Measurements from ENCODE around the gene YAF2.

Gene YAF2

GRCh38 chr12:42144408-42145196 lies 93.4 kb downstream of the YAF2 start, which contains the start of gene GXYLT1:
Gene GXYLT1 (minus strand): TSS chr12:42144874. CDS start chr12:42144646, 228 bp downstream.
- peak within 1 kb of the TSS; percentile 92 for H3K27ac Mint-ChIP-seq
- no peaks in the 10 kb centered on the region for H3K9me3 Mint-ChIP-seq
- H3K4me1 Mint-ChIP-seq, result peaks cover 47% of the 10 kb centered on the region
- H3K4me3 Mint-ChIP-seq, result peak within 1 kb of the TSS; percentile 97
- no peak for TF ChIP-seq CTCF (IDR thresholded peaks at IDR 0.05)
- peak; percentile 92 for DNase-seq
- H3K36me3 Mint-ChIP-seq (ENCODE audit: low read depth), result peaks cover 9% of the 10 kb centered on the region
- H3K27me3 Mint-ChIP-seq (ENCODE audit: low read depth, poor library complexity), result no peaks in the 10 kb centered on the region

- peaks cover 51% of the 10 kb centered on the region for H3K4me1 Mint-ChIP-seq
- no peak for TF ChIP-seq CTCF (IDR thresholded peaks at IDR 0.05)
- H3K4me3 Mint-ChIP-seq, result peak overlapping the region; percentile 97
- no peaks in the 10 kb centered on the region for H3K9me3 Mint-ChIP-seq
- H3K27ac Mint-ChIP-seq, result peak overlapping the region; percentile 92
- no peak for DNase-seq
- H3K27me3 Mint-ChIP-seq (ENCODE audit: low read depth, poor library complexity), result no peaks in the 10 kb centered on the region
- H3K36me3 Mint-ChIP-seq (ENCODE audit: low read depth), result peaks cover 11% of the 10 kb centered on the region
Measured at GRCh38 chr12:42144158-42144407, 94.0 kb downstream of the YAF2 start.

GRCh38 chr12:42143452-42144157 lies 94.4 kb downstream of the YAF2 start:
- TF ChIP-seq CTCF (IDR thresholded peaks at IDR 0.05), result no peak
- peak overlapping the region; percentile 97 for H3K4me3 Mint-ChIP-seq
- H3K27me3 Mint-ChIP-seq (ENCODE audit: low read depth, poor library complexity), result no peaks in the 10 kb centered on the region
- no peaks in the 10 kb centered on the region for H3K9me3 Mint-ChIP-seq
- no peak for DNase-seq
- peaks cover 51% of the 10 kb centered on the region for H3K4me1 Mint-ChIP-seq
- peak overlapping the region; percentile 92 for H3K27ac Mint-ChIP-seq
- H3K36me3 Mint-ChIP-seq (ENCODE audit: low read depth), result peaks cover 11% of the 10 kb centered on the region

- H3K9me3 Mint-ChIP-seq, result no peaks in the 10 kb centered on the region
- H3K4me3 Mint-ChIP-seq, result peak overlapping the region; percentile 97
- no peak for DNase-seq
- H3K27ac Mint-ChIP-seq, result no peak overlapping the region
- H3K4me1 Mint-ChIP-seq, result peaks cover 51% of the 10 kb centered on the region
- TF ChIP-seq CTCF (IDR thresholded peaks at IDR 0.05), result no peak
- H3K27me3 Mint-ChIP-seq (ENCODE audit: low read depth, poor library complexity), result no peaks in the 10 kb centered on the region
- H3K36me3 Mint-ChIP-seq (ENCODE audit: low read depth), result peaks cover 16% of the 10 kb centered on the region
Measured at GRCh38 chr12:42141981-42142606, 96.0 kb downstream of the YAF2 start.

GRCh38 chr12:42140901-42141300 lies 97.1 kb downstream of the YAF2 start:
- H3K36me3 Mint-ChIP-seq (ENCODE audit: low read depth), result peaks cover 22% of the 10 kb centered on the region
- no peaks in the 10 kb centered on the region for H3K27me3 Mint-ChIP-seq (ENCODE audit: low read depth, poor library complexity)
- no peak for TF ChIP-seq CTCF (IDR thresholded peaks at IDR 0.05)
- peaks cover 49% of the 10 kb centered on the region for H3K4me1 Mint-ChIP-seq
- no peak for DNase-seq
- H3K27ac Mint-ChIP-seq, result peak overlapping the region; percentile 40
- no peak overlapping the region for H3K4me3 Mint-ChIP-seq
- peaks cover 8% of the 10 kb centered on the region for H3K9me3 Mint-ChIP-seq
